ENCODE data around the gene TAS2R3. TPM values are rescaled to one million over a fixed set of nuclear protein-coding genes. Genes with fewer than 3 reads are reported as not detected.
A peak's percentile ranks its signal among the peaks of the same experiment; 100 is the strongest.

TAS2R3 gene
- polyA plus RNA-seq, 1 donor (not counting 4 experiments of a cell fraction or from before 2014, with no cell fraction given) = 0.51 TPM

- TF ChIP-seq EZH2 (IDR thresholded peaks at IDR 0.05; ENCODE audit: low read length) (no peak), CTCF (optimal IDR thresholded peaks at IDR 0.05 in 1 of 3, IDR thresholded peaks at IDR 0.05 in 1 of 3, conservative IDR thresholded peaks at IDR 0.05 in 1 of 3; ENCODE audit: extremely low read depth in 1 of 3, insufficient read depth in 2 of 3, low read length in 3 of 3) (peak in 2 of 3 experiments; percentile 65 to 67)
- no peak overlapping the region for H3K4me3 ChIP-seq (ENCODE audit: control insufficient read depth in 2 of 3, extremely low read depth in 1 of 3, insufficient read depth in 2 of 3, low read depth in 1 of 3, low read length in 3 of 3)
- H2AFZ ChIP-seq (ENCODE audit: control insufficient read depth, low read length) = no peak overlapping the region
- dilution Hi-C loops (cut with MboI; ENCODE audit: extremely low pct_ligation_motif_present, low sequenced_read_pairs) = no loop called here
- H3K79me2 ChIP-seq (ENCODE audit: control insufficient read depth, insufficient read depth, low read length) = no peaks in the 10 kb centered on the region
- DNase-seq (ENCODE audit: low read depth, low spot score) = no peak
- H3K4me1 ChIP-seq (ENCODE audit: control insufficient read depth, extremely low read depth, insufficient read depth, low read length) = no peaks in the 10 kb centered on the region
- no peaks in the 10 kb centered on the region for H3K27me3 ChIP-seq (ENCODE audit: control insufficient read depth, extremely low read depth, insufficient read depth, low read length)
- H3K9me1 ChIP-seq (ENCODE audit: control insufficient read depth, extremely low read depth, insufficient read depth, low read length) = no peaks in the 10 kb centered on the region
- peaks cover 5 to 12% of the 10 kb centered on the region in 2 experiments for H3K36me3 ChIP-seq (ENCODE audit: control insufficient read depth in 2 of 2, extremely low read depth in 1 of 2, insufficient read depth in 2 of 2, low read length in 2 of 2)
- H3K27ac ChIP-seq (ENCODE audit: control insufficient read depth, insufficient read depth, low read length) = no peak overlapping the region
- no peaks in the 10 kb centered on the region for H4K20me1 ChIP-seq (ENCODE audit: control insufficient read depth, extremely low read depth, insufficient read depth, low read length)
- peak; percentile 66 for FAIRE-seq
- H3K4me2 ChIP-seq (ENCODE audit: control insufficient read depth, extremely low read depth, insufficient read depth, low read depth, low read length) = no peak overlapping the region
- H3K9me3 ChIP-seq (ENCODE audit: control insufficient read depth, low read depth, low read length) = no peaks in the 10 kb centered on the region
- H3K9ac ChIP-seq (ENCODE audit: control insufficient read depth, extremely low read depth, insufficient read depth, low read length) = no peak overlapping the region
Observed at GRCh38 chr7:141785706-141786552, 22.0 kb downstream of the TAS2R3 start.

GRCh38 chr7:141788296-141788695 lies 24.4 kb downstream of the TAS2R3 start:
- Histone ChIP-seq H3K9ac (ENCODE audit: control insufficient read depth, extremely low read depth, insufficient read depth, low read length) (no peak overlapping the region), H3K4me2 (ENCODE audit: control insufficient read depth, extremely low read depth, insufficient read depth, low read depth, low read length) (no peak overlapping the region), H3K9me1 (ENCODE audit: control insufficient read depth, extremely low read depth, insufficient read depth, low read length) (no peaks in the 10 kb centered on the region), H4K20me1 (ENCODE audit: control insufficient read depth, extremely low read depth, insufficient read depth, low read length) (no peaks in the 10 kb centered on the region), H3K27ac (ENCODE audit: control insufficient read depth, insufficient read depth, low read length) (no peak overlapping the region), H2AFZ (ENCODE audit: control insufficient read depth, low read length) (no peak overlapping the region), H3K79me2 (ENCODE audit: control insufficient read depth, insufficient read depth, low read length) (no peaks in the 10 kb centered on the region), H3K4me1 (ENCODE audit: control insufficient read depth, extremely low read depth, insufficient read depth, low read length) (no peaks in the 10 kb centered on the region), H3K27me3 (ENCODE audit: control insufficient read depth, extremely low read depth, insufficient read depth, low read length) (no peaks in the 10 kb centered on the region), H3K9me3 (ENCODE audit: control insufficient read depth, low read depth, low read length) (no peaks in the 10 kb centered on the region), H3K4me3 (ENCODE audit: control insufficient read depth in 2 of 3, extremely low read depth in 1 of 3, insufficient read depth in 2 of 3, low read depth in 1 of 3, low read length in 3 of 3) (no peak overlapping the region), H3K36me3 (ENCODE audit: control insufficient read depth in 2 of 2, extremely low read depth in 1 of 2, insufficient read depth in 2 of 2, low read length in 2 of 2) (peaks cover 7 to 12% of the 10 kb centered on the region in 2 experiments)
- FAIRE-seq (no peak), DNase-seq (ENCODE audit: low read depth, low spot score) (no peak)
- dilution Hi-C loops (cut with MboI; ENCODE audit: extremely low pct_ligation_motif_present, low sequenced_read_pairs) = no loop called here
- TF ChIP-seq CTCF (optimal IDR thresholded peaks at IDR 0.05 in 1 of 3, IDR thresholded peaks at IDR 0.05 in 1 of 3, conservative IDR thresholded peaks at IDR 0.05 in 1 of 3; ENCODE audit: extremely low read depth in 1 of 3, insufficient read depth in 2 of 3, low read length in 3 of 3) (no peak), EZH2 (IDR thresholded peaks at IDR 0.05; ENCODE audit: low read length) (no peak)
